ENCODE results near the gene WDR7. TPM values are rescaled to one million over a fixed set of nuclear protein-coding genes. Genes with fewer than 3 reads are reported as not detected.

WDR7 gene
- total and polyA plus RNA-seq, 3 experiments from 2014 or later, result 20.5 to 21.9 (median 20.6) TPM

DNA sequence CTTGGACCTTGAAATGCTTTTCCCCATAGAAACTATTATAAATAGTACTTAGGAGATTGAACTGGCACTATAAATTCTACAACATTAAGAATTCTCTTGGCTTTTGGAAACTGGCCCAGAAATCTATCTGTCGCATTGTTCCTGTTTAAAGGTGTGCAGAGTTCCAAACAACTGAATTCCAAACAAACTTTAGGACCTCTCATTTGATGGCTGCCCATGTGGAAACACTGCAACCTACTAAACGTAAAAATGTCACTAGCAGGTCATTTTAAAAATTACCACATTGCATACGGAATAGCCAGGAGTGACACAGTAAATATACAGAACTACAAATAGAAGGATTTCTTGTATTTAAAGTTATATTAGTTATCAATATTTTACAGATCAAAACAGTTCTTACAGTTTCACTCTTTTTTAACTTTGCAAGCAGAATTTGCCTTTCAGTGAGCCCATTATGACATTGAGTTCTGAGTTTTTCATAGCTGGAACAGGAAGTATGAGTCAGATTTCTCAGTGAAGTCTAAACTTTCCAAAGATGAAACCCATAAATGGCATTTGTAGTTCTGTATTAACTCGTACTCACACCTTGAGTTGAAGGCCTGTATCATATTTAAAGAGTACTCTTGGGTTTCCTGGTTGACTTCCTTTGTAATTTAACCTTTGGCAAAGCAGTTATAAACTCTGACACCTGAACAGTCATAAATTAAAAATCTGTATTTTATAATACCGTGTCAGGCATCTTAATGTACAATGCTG, 353.4 kb downstream of the WDR7 start:
- ChIA-PET POLR2A (no interaction called here), CTCF (no interaction called here)
- Mint-ChIP-seq H3K4me3 (peak overlapping the region in 3 of 7 donors; percentile 9 to 41 (median 26)), H3K9me3 (no peaks in the 10 kb centered on the region), H3K4me1 (peaks cover 19 to 25% (median 21%) of the 10 kb centered on the region in 3 donors), H3K27me3 (peaks cover 0 to 1% of the 10 kb centered on the region in 2 donors), H3K36me3 (peaks cover 0 to 7% (median 0%) of the 10 kb centered on the region in 3 donors), H3K27ac (peak overlapping the region; percentile 1 to 82 (median 57))
- H3K4me1 ChIP-seq (ENCODE audit: insufficient read depth, low read length), result peaks cover 12% of the 10 kb centered on the region
- DNase-seq, result no peak
- no peaks in the 10 kb centered on the region for H3K9me3 ChIP-seq (ENCODE audit: low read length)
- H3K27me3 ChIP-seq (ENCODE audit: insufficient read depth, low read length, poor library complexity, severe bottlenecking), result no peaks in the 10 kb centered on the region
- H3K4me3 ChIP-seq (ENCODE audit: low read length), result no peak overlapping the region
- no peaks in the 10 kb centered on the region for H3K36me3 ChIP-seq (ENCODE audit: insufficient read depth, low read length)
- no peak overlapping the region for H3K27ac ChIP-seq (ENCODE audit: low read depth, low read length)

GRCh38 chr18:57008001-57008686, 357.0 kb downstream of the WDR7 start:
- ChIA-PET POLR2A (no interaction called here), CTCF (no interaction called here)
- Mint-ChIP-seq H3K4me3 (no peak overlapping the region), H3K4me1 (peaks cover 17 to 20% (median 18%) of the 10 kb centered on the region in 3 donors), H3K9me3 (no peaks in the 10 kb centered on the region), H3K27ac (no peak overlapping the region), H3K27me3 (peaks cover 0 to 1% of the 10 kb centered on the region in 2 donors), H3K36me3 (peaks cover 4 to 7% (median 5%) of the 10 kb centered on the region in 3 donors)
- peaks cover 12% of the 10 kb centered on the region for H3K4me1 ChIP-seq (ENCODE audit: insufficient read depth, low read length)
- no peak for DNase-seq
- H3K4me3 ChIP-seq (ENCODE audit: low read length), result no peak overlapping the region
- no peak overlapping the region for H3K27ac ChIP-seq (ENCODE audit: low read depth, low read length)
- H3K9me3 ChIP-seq (ENCODE audit: low read length), result no peaks in the 10 kb centered on the region
- H3K27me3 ChIP-seq (ENCODE audit: insufficient read depth, low read length, poor library complexity, severe bottlenecking), result no peaks in the 10 kb centered on the region
- no peaks in the 10 kb centered on the region for H3K36me3 ChIP-seq (ENCODE audit: insufficient read depth, low read length)

GRCh38 chr18:57009844-57010243, 358.7 kb downstream of the WDR7 start:
- POLR2A ChIA-PET, result no interaction called here
- Mint-ChIP-seq H3K9me3 (no peaks in the 10 kb centered on the region), H3K4me3 (no peak overlapping the region), H3K27me3 (peaks cover 0 to 1% of the 10 kb centered on the region in 2 donors), H3K4me1 (peaks cover 5 to 8% (median 5%) of the 10 kb centered on the region in 3 donors), H3K27ac (no peak overlapping the region), H3K36me3 (peaks cover 4 to 7% (median 5%) of the 10 kb centered on the region in 3 donors)
- no peaks in the 10 kb centered on the region for H3K27me3 ChIP-seq (ENCODE audit: insufficient read depth, low read length, poor library complexity, severe bottlenecking)
- no peaks in the 10 kb centered on the region for H3K36me3 ChIP-seq (ENCODE audit: insufficient read depth, low read length)
- CTCF ChIA-PET, result no interaction called here
- no peak overlapping the region for H3K27ac ChIP-seq (ENCODE audit: low read depth, low read length)
- no peaks in the 10 kb centered on the region for H3K9me3 ChIP-seq (ENCODE audit: low read length)
- H3K4me3 ChIP-seq (ENCODE audit: low read length), result no peak overlapping the region
- H3K4me1 ChIP-seq (ENCODE audit: insufficient read depth, low read length), result peaks cover under 1% of the 10 kb centered on the region
- DNase-seq, result no peak

- peaks cover 0 to 2% (median 2%) of the 10 kb centered on the region in 3 donors for H3K36me3 Mint-ChIP-seq
- DNase-seq, result no peak
- Histone ChIP-seq H3K36me3 (ENCODE audit: insufficient read depth, low read length) (no peaks in the 10 kb centered on the region), H3K4me3 (ENCODE audit: low read length) (no peak overlapping the region), H3K27ac (ENCODE audit: low read depth, low read length) (no peak overlapping the region), H3K9me3 (ENCODE audit: low read length) (no peaks in the 10 kb centered on the region), H3K4me1 (ENCODE audit: insufficient read depth, low read length) (no peaks in the 10 kb centered on the region), H3K27me3 (ENCODE audit: insufficient read depth, low read length, poor library complexity, severe bottlenecking) (no peaks in the 10 kb centered on the region)
- H3K9me3 Mint-ChIP-seq, result no peaks in the 10 kb centered on the region
- POLR2A ChIA-PET, result interaction anchor here (0.6 kb wide), 1 partner anchor 244 kb away, joined by 3 read pairs; no protein-coding TSS in a partner anchor
- H3K27ac Mint-ChIP-seq, result peak overlapping the region in 1 of 8 donors; percentile 23
- CTCF ChIA-PET, result no interaction called here
- H3K27me3 Mint-ChIP-seq, result no peaks in the 10 kb centered on the region
- H3K4me3 Mint-ChIP-seq, result no peak overlapping the region
- H3K4me1 Mint-ChIP-seq, result peaks cover 14 to 17% (median 16%) of the 10 kb centered on the region in 3 donors
Measured at GRCh38 chr18:57014772-57015413, 363.7 kb downstream of the WDR7 start.

- H3K9me3 Mint-ChIP-seq, result no peaks in the 10 kb centered on the region
- no peak overlapping the region for H3K4me3 ChIP-seq (ENCODE audit: low read length)
- no peaks in the 10 kb centered on the region for H3K27me3 Mint-ChIP-seq
- H3K27me3 ChIP-seq (ENCODE audit: insufficient read depth, low read length, poor library complexity, severe bottlenecking), result no peaks in the 10 kb centered on the region
- H3K4me1 Mint-ChIP-seq, result peaks cover 14 to 17% (median 16%) of the 10 kb centered on the region in 3 donors
- no peak overlapping the region for H3K27ac ChIP-seq (ENCODE audit: low read depth, low read length)
- no peaks in the 10 kb centered on the region for H3K9me3 ChIP-seq (ENCODE audit: low read length)
- H3K36me3 Mint-ChIP-seq, result peaks cover 0 to 4% (median 2%) of the 10 kb centered on the region in 3 donors
- H3K4me3 Mint-ChIP-seq, result no peak overlapping the region
- H3K36me3 ChIP-seq (ENCODE audit: insufficient read depth, low read length), result no peaks in the 10 kb centered on the region
- POLR2A ChIA-PET, result no interaction called here
- no peak overlapping the region for H3K27ac Mint-ChIP-seq
- CTCF ChIA-PET, result no interaction called here
- H3K4me1 ChIP-seq (ENCODE audit: insufficient read depth, low read length), result no peaks in the 10 kb centered on the region
- DNase-seq, result no peak
Measured at GRCh38 chr18:57015451-57015850, 364.3 kb downstream of the WDR7 start.

- no peak overlapping the region for H3K4me3 ChIP-seq (ENCODE audit: low read length)
- no peaks in the 10 kb centered on the region for H3K9me3 ChIP-seq (ENCODE audit: low read length)
- no peak overlapping the region for H3K27ac ChIP-seq (ENCODE audit: low read depth, low read length)
- no peaks in the 10 kb centered on the region for H3K4me1 ChIP-seq (ENCODE audit: insufficient read depth, low read length)
- H3K27me3 ChIP-seq (ENCODE audit: insufficient read depth, low read length, poor library complexity, severe bottlenecking), result no peaks in the 10 kb centered on the region
- peaks cover 0 to 27% (median 14%) of the 10 kb centered on the region in 3 donors for H3K36me3 Mint-ChIP-seq
- POLR2A ChIA-PET, result no interaction called here
- DNase-seq, result no peak
- no peaks in the 10 kb centered on the region for H3K27me3 Mint-ChIP-seq
- H3K36me3 ChIP-seq (ENCODE audit: insufficient read depth, low read length), result no peaks in the 10 kb centered on the region
- H3K4me1 Mint-ChIP-seq, result peaks cover 14 to 17% (median 16%) of the 10 kb centered on the region in 3 donors
- H3K9me3 Mint-ChIP-seq, result no peaks in the 10 kb centered on the region
- H3K4me3 Mint-ChIP-seq, result no peak overlapping the region
- CTCF ChIA-PET, result no interaction called here
- H3K27ac Mint-ChIP-seq, result no peak overlapping the region
Measured at GRCh38 chr18:57018845-57019244, 367.7 kb downstream of the WDR7 start.

DNA sequence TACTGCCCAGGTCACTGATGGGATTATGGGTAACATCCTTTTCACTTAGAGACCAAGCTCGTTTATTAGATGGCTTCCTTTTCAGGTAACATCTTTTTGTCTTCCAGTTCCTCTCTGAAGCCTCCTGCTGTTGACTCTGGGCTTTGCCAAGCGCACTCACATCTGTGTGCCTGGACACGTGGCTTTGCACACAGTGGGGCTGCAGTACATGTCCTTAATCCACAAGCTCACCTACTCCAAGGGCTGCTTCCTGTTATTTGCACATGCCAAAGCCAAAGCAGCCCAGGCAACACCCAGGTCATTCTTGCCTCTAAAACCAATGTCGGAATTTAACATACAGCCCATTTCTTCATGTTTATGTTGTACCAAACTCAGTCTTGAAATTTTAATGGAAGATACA, 371.6 kb downstream of the WDR7 start:
- Histone ChIP-seq H3K27ac (ENCODE audit: low read depth, low read length) (no peak overlapping the region), H3K4me1 (ENCODE audit: insufficient read depth, low read length) (no peaks in the 10 kb centered on the region), H3K4me3 (ENCODE audit: low read length) (no peak overlapping the region), H3K36me3 (ENCODE audit: insufficient read depth, low read length) (no peaks in the 10 kb centered on the region), H3K27me3 (ENCODE audit: insufficient read depth, low read length, poor library complexity, severe bottlenecking) (no peaks in the 10 kb centered on the region), H3K9me3 (ENCODE audit: low read length) (no peaks in the 10 kb centered on the region)
- Mint-ChIP-seq H3K9me3 (no peaks in the 10 kb centered on the region), H3K27ac (peak overlapping the region in 1 of 8 donors; percentile 77), H3K36me3 (peaks cover 2 to 51% (median 23%) of the 10 kb centered on the region in 3 donors), H3K4me1 (peaks cover 2 to 3% (median 2%) of the 10 kb centered on the region in 3 donors), H3K27me3 (no peaks in the 10 kb centered on the region), H3K4me3 (no peak overlapping the region)
- ChIA-PET CTCF (no interaction called here), POLR2A (no interaction called here)
- DNase-seq, result no peak
